ENCODE measurements around the gene ADARB1.
"Not testable (repeated sequence)": the region's sequence is repeated elsewhere in the genome, so short reads cannot be mapped to it uniquely, and the experiment has no call there.

Gene ADARB1

DNA sequence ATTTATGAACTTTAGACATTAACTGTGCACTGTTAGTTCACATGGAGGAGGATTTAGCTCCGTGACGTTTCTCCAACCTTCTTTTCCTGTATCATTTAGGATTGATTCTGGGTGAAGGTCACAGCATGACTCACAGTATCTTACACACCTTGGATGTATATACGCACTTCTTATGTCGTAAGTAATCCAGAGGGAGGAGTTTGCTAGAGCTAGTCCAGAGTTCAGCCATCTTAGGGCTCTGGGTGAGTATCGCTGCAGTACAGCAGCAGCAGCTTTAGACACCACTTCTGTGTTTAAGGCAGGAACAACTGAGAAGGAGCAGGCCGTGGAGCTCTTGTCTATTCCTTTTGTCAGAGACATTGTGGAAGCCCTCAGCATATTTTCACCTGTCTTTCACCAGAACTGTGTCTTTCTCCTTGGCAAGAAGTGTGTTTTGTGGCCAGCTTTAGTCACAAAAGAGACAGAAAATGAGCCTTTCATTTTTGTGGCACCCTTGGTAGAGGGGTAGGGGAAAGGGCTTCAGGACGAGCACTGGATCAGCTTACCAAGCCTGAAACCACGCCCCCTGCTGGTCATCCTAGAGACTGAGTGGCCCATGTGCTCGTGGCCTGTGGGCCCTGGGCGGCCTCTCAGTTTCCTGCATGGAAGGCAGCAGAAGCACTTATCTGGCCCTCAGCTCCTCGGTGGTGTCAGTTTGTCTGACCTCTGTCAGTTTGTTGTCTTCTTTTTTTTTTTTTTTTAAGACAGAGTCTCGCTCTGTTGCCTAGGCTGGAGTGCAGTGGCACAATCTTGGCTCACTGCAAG lies 64.0 kb downstream of the ADARB1 start:
- DNase-seq: peak; percentile 60

DNA sequence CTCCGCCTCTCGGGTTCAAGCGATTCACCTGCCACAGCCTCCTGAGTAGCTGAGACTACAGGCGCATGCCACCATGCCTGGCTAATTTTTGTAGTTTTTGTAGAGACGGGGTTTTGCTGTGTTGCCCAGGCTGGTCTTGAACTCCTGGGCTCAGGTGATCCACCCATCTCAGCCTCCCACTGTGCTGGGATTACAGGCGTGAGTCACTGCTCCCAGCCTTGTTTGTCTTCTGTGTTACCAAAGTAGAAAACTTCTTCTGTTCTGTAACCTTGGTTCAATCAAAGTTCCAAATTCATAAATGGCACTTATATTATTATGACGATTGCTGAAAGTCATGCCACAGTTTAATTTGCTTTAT lies 64.6 kb downstream of the ADARB1 start:
- not testable (repeated sequence) for DNase-seq

DNA sequence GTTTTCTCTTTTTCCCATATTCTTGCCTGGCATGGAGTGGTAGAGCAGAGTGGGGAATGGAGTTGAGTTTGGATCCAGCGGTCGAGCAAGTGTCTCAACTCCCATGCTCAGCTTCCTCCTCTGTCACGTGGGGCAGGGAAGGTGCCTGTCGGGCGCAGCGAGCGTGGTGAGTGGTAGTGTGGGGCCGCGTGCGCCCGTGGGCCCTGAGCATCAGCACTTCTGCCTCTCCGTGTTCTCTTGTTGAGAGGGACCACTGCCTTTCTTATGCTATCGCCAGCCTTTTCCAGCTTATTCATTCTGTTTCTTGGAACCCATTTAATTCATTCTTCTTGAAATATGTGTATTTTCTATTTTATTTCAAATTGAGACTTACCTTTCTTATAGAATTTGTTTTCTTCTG lies 65.1 kb downstream of the ADARB1 start:
- DNase-seq: no peak

DNA sequence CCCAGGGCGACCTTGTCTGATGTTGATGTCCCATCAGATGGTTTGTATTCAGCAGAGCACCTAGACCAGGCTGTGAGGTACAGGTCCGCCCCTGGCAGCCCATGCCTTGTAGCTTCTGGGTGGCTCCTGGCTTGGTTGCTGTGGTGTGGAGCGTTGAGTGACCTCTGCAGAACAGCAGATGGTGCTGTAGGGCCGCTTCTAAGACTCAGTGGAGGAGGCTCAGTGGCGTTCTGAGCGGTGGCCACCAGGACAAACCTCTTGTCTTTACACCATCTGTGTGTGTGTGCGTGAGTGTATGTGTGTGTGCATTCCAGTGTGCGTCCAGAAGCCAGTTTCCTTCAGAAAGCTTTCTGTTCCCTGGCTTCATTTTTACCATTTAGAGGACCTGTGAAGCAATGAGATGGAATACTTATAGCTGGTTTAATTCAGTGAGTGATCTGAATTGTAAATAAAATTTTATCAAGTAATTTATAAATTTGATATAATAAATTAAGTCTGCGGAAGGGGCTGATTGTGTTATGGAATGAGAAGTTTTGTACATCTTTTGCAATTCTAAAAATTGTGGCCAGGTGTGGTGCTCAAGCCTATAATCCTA lies 66.1 kb downstream of the ADARB1 start:
- DNase-seq: peak; percentile 52

DNA sequence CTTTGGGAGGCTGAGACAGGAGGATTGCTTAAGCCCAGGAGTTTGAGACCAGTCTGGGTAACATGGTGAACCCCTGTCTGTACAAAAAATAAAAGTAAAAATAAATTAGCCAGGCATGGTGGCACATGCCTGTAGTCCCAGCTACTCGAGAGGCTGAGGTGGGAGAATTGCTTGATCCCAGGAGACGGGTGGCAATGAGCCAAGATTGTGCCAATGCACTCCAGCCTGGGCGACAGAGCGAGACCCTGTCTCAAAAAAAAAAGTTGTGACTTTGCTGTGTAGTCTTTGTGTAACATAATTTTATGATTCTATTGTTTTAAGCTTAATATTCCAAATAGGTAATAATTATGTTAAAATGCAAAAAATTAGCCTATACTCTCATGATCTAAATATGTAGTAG lies 66.6 kb downstream of the ADARB1 start:
- DNase-seq: not testable (repeated sequence)

DNA sequence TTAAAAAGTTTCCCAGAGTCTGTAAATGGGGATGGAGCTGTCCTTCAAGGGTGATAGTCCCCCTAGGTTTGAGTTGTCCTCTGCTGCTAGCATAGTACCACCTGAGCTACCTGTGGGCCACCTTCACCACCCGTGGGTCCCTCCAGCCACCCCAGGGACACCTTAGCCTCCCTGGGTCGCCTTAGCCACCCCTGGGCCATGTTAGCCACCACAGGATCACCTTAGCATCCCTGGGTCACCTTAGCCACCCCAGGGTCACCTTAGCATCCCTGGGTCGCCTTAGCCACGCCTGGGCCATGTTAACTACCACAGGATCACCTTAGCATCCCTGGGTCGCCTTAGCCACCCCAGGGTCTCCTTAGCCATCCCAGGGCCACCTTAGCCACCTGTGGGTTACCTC lies 67.1 kb downstream of the ADARB1 start:
- no peak for DNase-seq

DNA sequence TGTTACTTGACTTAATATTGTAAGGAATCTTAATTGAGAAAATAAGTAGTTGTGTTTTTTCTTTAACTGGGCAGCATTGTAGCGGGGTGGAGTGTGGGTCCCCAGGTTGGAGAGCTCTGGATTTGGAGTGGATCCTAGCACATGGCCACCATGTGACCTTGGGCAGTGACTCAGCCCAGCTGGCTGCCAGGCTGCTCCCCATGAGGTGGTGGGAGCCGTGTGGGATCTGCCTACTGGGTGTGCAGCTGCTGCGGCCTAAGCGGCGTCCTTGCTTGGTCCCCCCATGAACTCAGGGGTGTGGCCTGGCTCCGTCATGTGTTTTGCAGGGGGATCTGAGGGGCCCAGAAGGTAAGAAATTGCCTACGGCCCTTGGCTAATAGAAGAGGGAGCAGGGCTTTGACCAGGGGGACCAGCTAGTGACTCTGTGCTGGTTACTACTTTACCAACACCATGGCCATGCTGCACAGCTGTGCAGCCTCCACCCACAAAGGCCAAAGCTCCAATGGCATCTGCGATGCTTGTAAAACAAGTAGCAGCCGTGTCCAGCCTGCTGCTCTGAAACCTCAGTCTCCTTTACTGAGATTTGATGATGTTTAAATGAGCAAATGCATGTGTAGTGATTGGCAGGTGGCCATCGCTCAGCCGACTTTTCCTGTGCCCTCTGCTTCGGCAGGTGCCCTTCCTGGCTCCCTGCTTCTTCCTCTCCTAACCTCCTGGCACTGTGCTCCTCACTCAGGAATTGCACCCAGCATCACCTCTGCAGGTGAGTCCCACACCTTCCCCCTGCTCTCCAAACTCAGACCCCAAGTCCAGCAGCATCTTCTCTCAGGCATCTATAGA lies 68.3 kb downstream of the ADARB1 start:
- no peak for DNase-seq

DNA sequence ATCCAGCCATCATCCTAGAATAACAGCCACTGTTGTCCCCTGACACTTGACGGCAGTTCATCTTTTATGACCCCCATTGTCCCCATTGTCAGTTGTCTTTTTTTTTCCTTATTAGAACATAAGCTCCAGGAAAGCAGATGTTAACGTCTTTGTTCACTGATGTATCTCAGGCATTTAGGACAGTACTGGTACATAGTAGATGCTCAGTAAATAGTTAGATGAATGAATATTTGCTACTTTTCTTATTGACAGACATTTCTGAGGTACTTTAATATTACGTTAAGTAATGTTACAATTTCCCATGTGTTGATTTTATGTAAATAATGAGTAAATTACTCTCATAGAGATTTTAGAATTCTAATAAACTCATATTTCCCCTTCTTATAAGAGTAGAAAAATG lies 69.5 kb downstream of the ADARB1 start:
- no peak for DNase-seq

DNA sequence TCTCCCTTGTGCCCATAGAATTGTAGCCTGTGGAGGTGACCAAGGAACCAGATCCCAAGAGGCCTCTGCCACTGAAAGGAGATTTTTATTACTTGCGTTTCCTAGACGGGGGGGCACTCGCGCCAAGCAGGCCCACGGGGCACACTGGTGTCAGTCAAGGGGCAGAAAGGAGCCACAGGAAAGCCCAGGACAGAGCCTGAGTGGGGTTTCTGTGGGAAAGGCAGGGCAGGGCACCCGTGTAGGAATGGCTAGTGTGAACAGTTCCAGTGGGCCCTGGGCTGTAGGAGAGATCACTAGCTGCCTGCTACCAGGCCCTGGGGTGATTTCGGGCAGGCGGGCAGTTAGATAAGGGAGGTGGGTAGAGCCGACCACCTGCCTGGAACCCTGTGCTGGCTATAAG lies 70.8 kb downstream of the ADARB1 start:
- DNase-seq: no peak

DNA sequence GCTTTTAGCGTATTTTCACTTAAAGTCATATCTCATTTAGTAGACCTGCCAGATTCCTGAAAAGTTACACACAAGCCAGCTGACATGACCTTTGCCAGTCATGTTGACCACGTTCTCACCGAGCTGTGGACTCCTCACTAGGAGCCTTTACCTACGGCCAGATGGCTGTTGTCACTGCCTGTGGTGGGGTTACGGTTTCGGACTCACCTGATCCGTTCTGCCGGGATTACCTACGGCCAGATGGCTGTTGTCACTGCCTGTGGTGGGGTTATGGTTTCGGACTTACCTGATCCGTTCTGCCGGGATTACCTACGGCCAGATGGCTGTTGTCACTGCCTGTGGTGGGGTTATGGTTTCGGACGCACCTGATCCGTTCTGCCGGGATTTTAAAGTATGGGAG lies 71.5 kb downstream of the ADARB1 start:
- DNase-seq: not testable (repeated sequence)

DNA sequence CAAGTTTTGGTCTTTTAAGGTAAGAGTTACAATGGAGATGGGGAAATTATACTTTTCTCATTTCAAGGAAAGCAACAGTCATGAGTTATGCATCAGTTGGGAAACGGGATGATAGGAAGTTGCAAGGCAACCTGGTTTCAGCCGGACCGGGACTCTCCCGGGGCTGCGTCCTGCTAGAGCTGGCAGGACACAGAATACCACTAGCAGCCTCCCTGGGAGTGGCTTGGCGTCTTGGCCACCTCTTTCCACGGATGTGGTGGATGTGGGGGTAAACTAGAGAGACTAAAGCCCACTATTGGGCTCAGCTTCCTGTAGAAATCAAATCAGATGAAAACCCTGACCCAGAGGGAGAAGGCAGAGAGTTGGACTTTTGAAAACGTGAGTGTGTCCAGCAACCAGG lies 71.9 kb downstream of the ADARB1 start:
- no peak for DNase-seq

DNA sequence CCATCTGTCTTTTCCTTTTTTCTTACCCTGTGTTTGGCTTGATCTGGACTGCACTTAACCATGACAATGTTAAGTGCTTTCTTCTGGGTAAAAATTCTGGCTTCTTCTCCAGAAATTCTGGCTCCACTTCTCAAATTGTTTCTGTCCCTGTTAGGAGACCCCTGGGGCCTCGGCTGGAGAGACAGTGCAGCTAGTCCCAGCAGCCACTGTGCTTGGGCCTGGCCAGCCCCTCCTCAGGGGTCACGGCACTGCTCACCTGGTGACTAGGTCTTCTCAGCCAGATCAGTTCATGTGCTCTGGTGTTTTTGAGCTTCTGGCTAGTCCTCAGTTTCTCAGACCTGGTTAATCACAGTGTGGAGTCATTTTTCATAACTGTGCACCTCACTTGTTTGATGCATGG lies 72.4 kb downstream of the ADARB1 start:
- DNase-seq: no peak

DNA sequence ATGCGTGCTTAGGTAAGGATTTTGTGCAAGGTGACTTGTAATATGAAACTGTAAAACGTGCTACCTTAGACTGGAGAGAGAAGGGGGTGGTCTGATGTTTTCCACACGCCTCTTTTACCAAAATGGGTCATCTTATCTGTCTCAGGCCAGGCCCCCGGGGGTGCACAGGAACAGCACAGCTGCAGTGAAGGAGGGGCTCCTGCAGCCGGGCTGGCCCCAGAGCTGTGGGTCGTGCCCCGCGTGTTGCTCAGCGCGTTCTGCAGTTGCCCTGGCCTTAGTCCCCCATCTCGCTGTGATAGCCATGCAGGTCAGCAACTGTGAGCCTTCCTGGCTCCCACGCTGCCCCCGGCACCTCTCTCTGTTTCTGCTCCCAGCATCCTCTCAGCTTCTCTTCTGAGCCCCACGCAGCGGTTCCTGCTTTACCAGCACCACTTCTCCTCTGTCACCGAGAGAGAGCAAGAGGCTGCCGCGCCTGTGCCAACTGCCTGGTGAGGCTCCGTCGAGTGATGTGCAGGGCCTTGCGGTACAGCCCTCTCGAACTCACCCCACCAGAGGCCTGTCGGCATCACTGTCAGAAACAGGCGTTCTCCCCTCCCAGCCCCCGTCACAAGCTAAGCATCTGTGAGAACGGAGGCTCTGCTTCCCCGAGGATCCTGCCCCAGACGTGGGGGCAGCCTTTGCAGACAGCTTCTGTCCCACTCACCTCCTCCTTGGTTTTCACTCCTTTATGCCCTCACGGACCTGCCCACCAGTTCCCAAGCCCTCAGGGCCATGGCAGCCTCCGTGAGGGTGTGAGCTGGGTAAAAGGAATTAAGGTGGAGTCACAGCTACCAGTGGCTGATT lies 73.3 kb downstream of the ADARB1 start:
- no peak for DNase-seq

DNA sequence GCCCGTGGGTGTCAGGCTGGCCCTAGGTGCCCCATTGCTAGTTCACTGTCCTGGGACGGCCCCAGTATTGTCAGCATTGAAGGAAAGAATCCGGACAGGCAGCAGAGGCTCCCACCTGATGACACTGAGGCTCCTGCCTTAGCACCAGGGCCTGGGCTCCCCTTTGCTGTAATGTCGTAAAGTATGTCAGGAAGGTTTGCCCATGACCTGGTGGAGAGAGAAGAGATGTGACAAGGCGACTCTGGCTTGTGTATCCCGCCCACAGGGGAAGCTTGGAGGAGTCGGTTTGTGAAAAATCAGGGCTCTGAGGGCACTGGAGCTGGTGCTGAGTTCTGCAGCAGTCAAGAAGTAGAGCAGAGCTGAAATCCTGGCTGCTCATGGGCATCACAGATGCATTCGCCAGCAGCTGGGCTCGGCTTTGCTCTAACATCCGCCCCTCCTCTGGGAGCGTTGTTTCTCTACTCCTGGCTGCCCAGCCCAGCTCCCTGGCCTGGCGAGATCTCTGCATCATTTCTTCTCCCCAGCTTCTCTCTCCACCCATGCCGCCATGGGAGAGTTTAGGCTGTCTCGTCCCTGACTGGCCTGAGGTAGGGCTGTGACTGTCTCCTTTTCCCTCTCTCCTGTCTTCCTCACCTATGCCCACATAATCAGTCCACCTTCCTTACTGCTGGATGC lies 74.1 kb downstream of the ADARB1 start:
- no peak for DNase-seq

DNA sequence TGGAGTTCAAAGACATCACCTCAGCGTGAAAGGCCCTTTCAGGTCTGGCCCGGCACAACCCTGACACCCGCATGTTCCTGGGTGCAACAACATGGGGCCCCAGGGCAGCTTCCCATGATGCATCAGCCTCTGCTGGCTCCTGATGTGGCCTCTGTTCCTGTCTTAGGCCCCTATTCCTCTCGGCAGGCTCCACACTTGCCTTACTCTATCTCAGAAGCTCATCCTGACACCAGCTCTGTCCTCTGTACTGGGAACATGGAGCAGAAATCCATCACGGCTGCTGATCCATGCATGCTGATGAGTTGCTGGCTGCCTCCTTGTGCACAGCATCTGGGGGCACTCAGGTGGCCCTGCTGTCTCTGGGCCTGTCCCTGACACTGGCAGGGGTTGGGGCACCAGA lies 74.6 kb downstream of the ADARB1 start:
- no peak for DNase-seq

DNA sequence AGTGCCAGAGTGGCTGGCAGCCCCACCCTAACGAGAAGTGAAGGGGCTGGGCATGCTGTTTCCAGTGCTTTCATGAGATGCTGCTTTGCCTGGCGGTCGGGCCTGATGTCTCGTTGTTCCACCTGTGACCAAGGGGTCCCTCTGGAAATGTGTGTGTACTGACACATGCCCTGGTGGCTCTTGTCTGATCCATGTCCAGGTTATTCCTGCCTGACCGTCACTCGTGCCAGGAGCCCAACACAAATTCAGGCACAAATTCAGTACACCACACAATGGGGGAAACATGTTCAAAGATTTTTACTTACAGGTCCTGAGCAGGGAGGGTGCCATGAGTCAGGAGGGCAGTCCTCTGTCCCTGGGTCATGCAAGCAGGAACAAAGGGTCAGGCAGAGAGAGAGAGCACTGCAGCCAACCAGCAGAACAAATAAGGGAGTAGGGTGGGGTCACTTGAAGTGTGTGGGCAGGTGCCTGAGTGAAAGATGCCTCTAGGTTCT lies 76.3 kb downstream of the ADARB1 start:
- no peak for DNase-seq

DNA sequence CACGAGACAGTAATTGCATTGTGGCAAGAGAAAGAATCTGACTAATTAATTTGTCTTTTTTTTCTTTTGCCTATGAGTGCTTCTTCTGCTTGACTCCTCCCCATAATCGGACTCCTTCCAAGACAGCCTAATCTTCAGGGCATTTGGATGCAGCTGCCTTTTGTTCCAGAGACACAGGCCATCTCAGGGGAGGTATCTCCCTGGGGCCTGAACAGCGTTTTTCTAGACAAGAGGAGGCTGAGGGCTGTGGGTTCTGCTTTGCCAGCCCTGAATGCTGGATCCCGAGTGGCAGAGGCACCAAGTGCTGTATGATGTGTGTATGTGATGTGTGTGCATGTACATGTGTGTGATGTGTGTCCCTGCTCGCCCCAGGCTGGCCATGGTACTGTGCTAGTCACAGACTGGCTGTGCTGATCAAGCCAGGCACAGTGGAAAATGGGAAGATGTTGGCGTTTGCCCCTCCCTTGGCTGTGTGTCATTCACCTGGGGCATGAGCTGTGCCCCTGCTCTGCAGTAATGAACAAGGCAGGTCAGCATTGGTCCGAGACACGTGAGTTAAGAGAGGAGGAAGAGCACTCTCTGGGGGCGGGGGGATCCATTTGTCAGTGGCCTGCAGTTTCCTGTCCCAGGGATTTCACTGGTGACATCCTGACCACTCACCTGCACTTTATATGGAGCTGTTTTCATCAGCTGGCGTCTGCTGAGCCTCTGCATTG lies 77.2 kb downstream of the ADARB1 start:
- DNase-seq: no peak

DNA sequence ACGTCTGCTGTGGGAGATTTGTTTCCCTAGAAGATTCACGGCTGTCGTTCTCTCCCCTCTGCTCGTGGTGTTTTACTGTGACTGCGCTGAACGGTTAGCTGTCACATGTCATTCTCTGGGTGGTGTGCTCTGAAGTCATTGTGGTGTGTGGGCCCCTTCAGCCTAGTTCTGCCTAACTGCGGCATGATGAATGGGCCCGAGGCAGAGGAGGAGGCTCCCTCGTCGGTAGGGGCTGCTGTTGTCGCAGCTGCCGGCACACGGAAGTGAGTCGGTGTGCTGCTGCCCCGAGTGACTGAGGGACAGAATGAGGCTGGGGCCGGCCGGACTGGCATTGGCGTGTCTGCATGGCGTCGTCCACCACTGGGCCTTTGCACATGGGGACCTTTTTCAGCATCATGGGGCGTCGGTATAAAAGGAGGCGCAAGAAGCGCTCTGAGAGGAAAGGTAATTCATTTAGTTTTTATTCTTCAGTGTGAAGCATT lies 77.9 kb downstream of the ADARB1 start:
- DNase-seq: peak; percentile 53

DNA sequence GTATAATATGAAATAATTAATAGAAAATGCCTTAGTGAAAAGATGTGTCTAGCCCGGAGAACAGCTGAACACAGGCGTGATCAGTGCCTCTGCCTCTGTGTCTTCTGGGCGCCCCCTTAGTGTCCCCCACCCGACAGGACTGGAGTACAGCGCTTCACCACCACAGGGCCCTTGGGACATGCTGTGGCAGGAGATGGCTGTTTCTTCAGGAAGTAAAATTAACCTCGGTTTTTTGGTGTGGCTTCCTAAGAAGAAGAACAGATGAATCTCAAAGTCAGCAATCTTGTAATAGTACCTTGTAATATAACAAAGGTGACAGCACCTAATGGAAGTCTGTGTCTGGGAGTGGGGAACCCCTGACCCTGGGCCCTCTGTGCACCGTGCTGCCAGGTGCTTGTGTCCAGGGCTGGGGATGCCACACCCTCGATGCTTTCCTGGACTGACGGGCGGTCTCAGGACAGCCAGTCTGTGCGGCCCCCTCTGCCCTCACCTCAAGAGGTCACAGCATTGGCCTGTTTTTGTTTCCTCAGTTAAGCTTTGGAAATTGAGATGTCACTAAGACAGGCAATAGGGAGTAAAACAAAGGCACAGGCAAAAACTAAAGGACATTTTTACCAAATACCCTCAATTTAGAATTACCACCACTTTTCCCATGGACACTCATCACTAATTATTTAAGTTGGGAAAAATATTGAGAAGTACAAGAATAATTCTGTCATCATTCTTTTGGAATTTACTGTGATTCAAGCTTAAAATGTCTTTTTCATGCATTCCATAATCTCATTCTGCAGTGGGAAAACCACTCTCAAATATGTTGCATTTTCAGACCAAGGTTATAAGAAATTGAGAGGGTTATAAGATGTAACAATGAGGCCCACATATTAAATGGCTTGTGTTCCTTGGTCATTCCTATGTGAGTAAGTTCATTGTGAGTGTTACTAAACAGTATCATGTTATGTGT lies 79.3 kb downstream of the ADARB1 start:
- no peak for DNase-seq

All from stimulated activated naive CD4-positive, alpha-beta T cell treated with Interleukin-2 at 50 U/mL for 16 hours (primary cell).